NCI-H1436 treated with DMSO at 0.1 percent for 48 hours (cell line): ENCODE results near the gene MAGI1.
"Not testable (repeated sequence)": the region's sequence is repeated elsewhere in the genome, so short reads cannot be mapped to it uniquely, and the experiment has no call there.

Experiments
- DNase-seq: peaks from one replicate; lab custom pipeline; 2025; lab: John Stamatoyannopoulos, UW

MAGI1 gene

GRCh38 chr3:65746848-65747247 is 291.9 kb downstream of the MAGI1 start:
- DNase-seq: no peak

DNA sequence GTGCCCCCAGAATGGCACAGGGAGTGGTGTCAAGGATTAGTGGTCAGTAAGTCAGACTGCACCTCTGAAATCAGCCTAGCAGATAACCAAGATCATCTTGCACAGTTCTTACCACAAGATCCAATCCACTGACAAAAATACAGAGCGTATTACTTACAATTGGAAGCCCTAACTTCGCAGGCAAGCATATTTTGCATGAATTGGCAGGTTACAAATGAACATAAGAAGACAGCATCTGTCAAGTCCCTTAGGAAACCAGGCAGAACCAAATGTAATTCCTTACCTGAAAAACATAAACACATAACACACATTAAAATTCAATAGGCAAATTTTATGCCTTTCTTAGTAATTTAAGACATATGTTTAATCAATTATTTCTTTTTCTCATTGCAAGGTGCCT is 293.4 kb downstream of the MAGI1 start:
- no peak for DNase-seq

DNA sequence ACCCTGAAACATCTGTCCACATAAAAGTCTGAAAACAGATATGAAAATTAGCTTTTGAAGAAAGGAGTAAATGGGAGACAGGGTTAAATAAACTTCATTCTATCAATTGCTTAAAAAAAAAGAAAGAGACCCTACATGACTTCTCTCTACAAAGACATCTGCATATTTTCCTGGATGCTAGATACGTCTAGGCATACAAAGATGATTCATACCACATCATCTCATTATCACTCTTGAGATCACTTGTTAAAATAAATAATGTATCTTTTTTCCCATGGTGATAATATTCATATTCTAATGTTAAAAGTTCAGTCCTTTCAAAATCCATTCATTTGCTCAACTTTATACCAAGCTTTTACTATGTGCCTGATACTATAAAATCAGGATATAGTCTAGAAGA is 295.8 kb downstream of the MAGI1 start:
- DNase-seq: no peak

DNA sequence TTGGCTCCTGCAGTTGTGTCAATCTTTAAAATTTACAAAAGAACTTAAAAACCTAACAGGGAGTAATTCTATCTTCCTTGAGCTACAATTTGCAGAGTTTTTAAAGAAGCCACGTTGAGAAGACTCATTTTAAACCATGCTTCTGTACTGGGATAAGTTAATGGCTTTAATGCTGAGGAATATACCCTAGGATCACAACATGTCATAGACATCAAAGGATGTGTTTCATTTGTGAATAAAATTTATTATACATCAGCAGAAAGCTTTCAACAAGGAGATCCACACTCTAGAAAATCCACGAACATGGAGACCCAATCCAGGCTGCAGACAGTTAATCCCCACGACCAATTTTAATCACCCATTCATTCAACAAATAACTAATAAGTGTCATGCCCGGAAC is 297.2 kb downstream of the MAGI1 start:
- no peak for DNase-seq

DNA sequence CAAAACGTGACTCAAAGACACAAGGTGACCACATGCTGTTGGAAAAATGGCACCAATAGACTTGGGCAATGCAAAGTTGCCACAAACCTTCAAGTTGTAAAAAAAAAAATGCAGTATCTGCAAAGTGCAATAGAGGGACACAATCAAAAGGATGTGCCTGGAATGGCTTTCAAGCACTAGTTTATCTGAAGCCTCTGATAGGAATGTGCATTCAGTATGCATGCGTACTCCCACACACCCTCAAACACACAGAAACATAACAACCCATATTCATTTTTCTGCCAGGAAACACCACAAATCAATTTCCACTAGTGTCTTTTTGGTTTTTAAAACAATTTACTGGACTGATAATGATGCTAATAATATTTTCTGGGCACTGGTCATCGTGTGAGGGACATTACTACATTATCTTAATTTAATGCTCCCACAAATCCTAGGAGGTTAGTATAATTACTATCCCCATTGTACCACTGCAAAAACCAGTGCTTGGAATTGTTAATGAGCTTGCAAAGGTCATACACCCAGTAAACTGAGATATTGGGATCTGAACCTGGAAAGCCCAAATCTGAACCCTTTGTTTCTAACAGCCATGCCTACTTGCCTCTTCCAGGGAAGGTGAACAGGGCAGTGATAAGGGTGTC is 298.7 kb downstream of the MAGI1 start:
- no peak for DNase-seq

- no peak for DNase-seq
Observed at GRCh38 chr3:65734792-65735191, 303.9 kb downstream of the MAGI1 start.

DNA sequence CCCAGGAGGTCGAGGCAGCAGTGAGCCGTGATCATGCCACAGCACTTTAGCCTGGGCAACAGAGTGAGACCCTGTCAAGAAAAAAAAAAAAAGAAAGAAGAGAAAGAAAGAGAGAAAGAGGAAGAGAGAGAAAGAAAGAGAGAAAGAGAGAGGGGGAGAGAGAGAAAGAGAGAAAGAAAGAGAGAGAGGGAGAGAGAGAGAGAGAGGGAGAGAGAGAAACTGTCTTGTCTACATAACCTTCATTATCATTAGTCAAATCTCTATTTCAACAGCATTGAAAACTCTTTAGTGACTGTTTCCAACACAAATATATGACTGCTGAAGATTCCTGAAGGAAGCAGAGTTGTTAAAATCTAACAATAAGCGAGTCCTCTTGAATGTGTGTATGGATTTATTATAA is 304.3 kb downstream of the MAGI1 start:
- DNase-seq: no peak

GRCh38 chr3:65733459-65733858 is 305.3 kb downstream of the MAGI1 start:
- DNase-seq: no peak

DNA sequence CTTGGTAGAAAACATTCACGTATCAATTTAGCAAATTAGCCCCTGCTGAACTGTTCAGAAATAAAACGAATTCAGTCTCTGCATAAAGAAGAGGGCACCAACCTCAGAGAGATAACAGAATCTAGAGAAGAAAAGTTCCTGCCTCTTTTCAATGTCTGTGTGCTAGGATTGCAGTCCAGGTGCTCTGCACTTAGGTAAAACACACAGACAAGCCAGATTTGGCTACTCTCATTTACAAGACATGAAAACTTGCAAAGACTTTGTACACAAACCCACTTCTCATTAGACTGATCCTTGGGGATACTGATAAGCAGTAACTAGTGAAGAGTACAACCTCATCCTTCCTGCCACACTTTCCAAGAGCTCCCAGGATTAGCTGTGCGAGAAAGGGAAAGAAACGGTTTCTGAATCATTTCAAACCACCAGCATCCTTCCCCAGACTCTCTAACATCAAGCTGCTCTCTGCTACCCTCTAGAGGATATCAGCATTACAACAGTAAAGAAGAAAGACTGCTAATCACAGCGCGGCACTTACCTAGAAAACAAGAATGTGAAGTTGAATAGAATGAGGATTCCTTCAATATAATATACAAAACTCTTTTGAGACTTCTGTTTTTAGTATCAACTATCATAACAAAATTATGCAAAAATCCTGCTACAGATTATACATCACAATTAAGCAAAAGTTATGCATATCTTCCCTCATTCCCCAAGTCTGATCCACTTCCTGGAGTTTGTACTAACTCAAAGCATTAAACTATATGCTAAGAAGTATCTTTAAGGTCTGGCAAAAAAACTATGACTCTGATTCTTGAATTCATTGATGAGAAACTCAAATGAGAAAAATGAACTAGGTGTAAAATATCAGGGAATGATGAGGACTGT is 306.4 kb downstream of the MAGI1 start:
- no peak for DNase-seq

- DNase-seq: no peak
Observed at GRCh38 chr3:65730449-65730848, 308.3 kb downstream of the MAGI1 start.

DNA sequence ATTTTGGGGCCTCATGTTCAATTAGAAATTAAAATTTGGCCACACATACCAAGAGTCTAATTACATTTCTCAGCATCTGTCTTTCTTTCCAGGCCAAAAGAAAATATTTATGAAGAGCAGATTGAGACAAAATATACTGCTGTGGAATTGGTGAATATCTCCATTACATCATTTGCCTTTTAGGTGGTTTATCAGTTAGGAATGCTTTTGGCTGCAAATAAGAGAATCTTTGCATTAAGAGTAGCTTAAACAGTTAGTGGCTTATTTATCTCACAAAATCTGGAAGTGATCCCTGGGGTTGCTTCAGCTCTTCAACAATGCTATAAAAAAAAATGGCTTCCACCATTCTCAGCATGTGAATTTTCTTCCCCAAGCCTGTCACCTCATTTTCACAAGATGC is 308.7 kb downstream of the MAGI1 start:
- no peak for DNase-seq

DNA sequence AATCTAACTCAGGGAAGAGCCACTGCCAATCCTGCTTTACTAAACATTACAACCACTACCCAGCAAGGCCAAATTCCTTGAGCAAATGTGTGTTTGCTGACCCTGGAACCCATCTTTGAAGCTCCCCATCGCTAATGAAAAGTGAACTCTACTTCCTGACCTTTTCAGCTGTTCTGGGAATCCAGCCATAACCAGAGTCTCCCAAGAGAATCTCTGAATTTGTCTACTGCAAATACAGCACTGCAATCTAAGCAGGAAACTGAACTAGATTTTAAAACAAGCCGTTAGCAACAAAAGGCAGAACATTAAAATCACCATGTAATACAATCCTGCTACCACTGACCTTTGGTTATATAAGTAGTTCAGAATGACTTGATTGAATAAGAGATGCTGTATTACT is 309.2 kb downstream of the MAGI1 start:
- DNase-seq: no peak

DNA sequence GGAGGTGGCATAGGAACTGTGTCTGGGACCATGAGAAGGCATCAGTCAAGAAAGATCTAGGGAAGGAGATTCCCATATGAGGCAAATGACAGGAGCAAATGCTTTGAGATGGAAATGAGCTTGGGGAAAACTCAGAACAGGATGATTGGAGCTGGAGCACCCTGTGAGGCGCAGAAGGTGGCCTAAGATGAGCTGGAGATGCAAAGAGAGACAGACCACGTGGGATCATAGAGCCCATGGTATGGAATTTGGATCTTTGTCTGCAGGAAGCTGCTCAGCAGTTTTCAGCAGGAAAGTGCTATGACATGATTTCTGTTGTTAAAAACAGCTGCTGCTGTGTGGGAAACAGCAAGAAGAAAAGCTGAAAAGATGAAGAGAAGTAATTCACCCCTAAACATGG is 310.6 kb downstream of the MAGI1 start:
- no peak for DNase-seq

DNA sequence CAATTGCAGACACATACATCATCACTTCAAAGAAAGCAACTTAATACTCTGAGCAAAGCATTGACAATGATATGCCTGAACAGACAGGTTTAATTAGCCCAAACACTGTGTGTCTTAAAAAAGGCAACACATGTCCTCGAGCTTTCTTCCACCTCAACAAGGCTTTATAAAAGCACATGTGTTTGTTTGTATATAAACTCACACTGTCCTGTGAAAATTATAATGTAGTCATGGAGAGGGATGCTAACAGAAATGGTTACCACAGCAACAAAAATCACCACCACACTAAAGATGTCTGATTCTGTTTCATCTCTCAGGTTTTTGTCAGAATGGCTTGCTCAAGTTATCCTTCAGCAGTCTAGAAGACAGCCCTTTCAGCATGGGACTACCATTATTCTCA is 314.7 kb downstream of the MAGI1 start:
- DNase-seq: no peak

- no peak for DNase-seq
Observed at GRCh38 chr3:65723011-65723410, 315.7 kb downstream of the MAGI1 start.

- no peak for DNase-seq
Observed at GRCh38 chr3:65720989-65721737, 317.6 kb downstream of the MAGI1 start.

GRCh38 chr3:65719639-65720038 is 319.1 kb downstream of the MAGI1 start:
- DNase-seq: not testable (repeated sequence)

DNA sequence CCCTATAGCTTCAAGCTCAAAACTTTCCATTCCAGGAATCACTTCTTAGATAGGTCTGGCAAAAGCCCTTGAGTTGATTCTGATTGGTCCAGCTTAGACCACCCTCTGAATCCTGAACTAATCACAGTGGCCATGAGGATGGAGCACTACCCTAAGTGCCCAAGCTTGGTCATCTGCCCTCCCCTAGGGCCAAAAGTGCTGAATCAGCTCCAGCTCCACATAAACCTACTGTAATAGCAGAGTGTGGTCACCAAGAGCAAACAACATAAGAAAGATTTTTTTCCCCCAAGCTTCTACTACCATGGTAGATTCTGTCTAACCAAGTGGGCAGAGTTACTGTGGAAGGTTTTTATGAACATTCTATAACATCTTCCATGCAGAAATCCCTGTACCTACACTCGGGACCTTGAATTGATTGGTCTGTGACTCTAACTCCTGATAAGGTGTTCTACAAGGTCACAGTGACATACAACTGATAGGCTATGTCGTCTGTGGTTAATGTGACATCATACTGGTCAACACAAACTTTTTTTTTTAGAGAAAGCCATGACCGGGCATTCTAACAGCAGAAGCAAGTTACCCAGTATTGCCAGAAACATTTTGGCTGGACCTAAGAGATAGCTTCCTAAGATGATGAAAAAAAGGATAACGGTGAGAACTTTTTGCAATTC is 320.9 kb downstream of the MAGI1 start:
- no peak for DNase-seq

DNA sequence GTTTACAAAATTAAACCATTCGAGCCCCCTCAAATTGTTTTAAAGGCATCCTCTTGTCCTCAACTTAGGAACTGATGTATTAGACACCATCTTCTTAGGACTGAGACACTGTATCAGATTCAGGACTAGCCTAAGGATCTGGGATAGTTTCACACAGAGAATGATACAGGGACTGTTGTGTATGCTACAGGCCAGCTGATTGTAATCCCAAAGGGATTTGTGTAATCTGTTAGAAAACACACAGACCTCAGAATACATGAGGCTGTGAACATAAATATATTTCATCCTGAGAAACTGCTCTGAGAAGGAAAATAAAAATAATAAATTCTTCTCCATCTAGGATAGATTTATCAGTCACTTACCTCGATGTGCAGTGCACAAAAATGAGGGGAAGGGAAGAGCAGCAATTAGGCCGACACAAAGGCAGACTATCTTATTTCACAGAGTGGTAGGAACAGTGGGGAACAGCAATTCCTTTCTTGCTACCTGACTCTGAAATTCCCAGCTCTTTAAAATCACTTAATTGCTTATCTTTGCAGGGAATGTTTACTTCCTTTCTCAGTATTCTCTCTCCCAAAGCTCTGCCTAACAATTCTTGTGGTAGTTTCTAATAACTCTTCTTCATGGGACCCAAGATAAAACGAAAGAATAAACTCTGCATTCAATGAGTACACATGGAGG is 322.5 kb downstream of the MAGI1 start:
- no peak for DNase-seq

GRCh38 chr3:65714134-65714533 is 324.6 kb downstream of the MAGI1 start:
- DNase-seq: no peak

GRCh38 chr3:65713016-65713415 is 325.7 kb downstream of the MAGI1 start:
- no peak for DNase-seq

- DNase-seq: no peak
Observed at GRCh38 chr3:65712140-65712539, 326.6 kb downstream of the MAGI1 start.
